ENCODE measurements around the gene IRF1. TPM values are rescaled to one million over a fixed set of nuclear protein-coding genes. Genes with fewer than 3 reads are reported as not detected.

The IRF1 gene
- total and polyA plus RNA-seq, 2 of the 8 experiments (the other 6 are each of a cell fraction or from before 2014, with no cell fraction given): 4.0 to 8.5 TPM

DNA sequence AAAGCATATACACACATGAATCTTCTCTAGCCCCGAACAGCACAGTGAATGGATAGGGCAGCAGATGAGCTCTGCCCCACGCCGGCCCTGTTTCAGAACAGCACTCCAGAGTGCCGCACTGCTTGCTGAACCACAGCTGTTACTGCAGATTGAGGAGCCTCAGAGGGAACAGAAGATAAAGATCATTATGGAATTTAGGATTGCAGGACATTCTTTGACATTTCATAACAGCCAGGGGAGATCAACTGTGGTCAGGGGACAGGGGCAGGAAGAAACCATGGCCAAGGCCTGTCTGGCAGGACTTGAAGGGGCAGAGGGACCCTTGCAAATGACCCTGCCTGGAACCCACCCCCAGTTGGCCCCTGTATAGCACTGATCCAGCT, 20.6 kb downstream of the IRF1 start:
- ChIA-PET CTCF (ENCODE audit: partially characterized antibody) (interaction anchor here (0.8 to 4.3 kb wide), 11 partner anchors 8 to 56 kb away, joined by 3 to 33 read pairs (median 5); no protein-coding TSS in a partner anchor), POLR2A (ENCODE audit: partially characterized antibody) (interaction anchor here (1.3 to 2.6 kb wide), 2 partner anchors 12 to 21 kb away, joined by 4 to 10 read pairs; partner anchors contain the start of gene IRF1)
- no peak overlapping the region for H3K18ac ChIP-seq (ENCODE audit: extremely low read depth, low read length)

More for the DNA sequence above, 20.6 kb downstream of the IRF1 start:
- H2BK12ac ChIP-seq (ENCODE audit: low read depth, low read length): no peak overlapping the region
- no peak overlapping the region for H2BK120ac ChIP-seq (replicated peaks; ENCODE audit: low read depth, low read length)
- no peak overlapping the region for H4K8ac ChIP-seq (ENCODE audit: extremely low read depth, insufficient read depth, low read length)
- FAIRE-seq (no peak), DNase-seq (ENCODE audit: low read depth in 1 of 2, low spot score in 2 of 2) (no peak)
- no peak overlapping the region for H3K56ac ChIP-seq (replicated peaks; ENCODE audit: insufficient read length, low read depth, low read length)
- no peaks in the 10 kb centered on the region for H3K23me2 ChIP-seq (ENCODE audit: low read depth, low read length)
- no peaks in the 10 kb centered on the region for H3K27me3 ChIP-seq (replicated peaks in 1 of 4; ENCODE audit: control insufficient read depth in 3 of 4, extremely low read depth in 1 of 4, insufficient read depth in 3 of 4, low read length in 3 of 4)
- peaks cover under 1 to 10% (median 2%) of the 10 kb centered on the region in 4 experiments; a peak in 5 of 7 replicates for H3K4me1 ChIP-seq (replicated peaks in 1 of 4; ENCODE audit: control insufficient read depth in 3 of 4, insufficient read depth in 4 of 4, low read length in 3 of 4)
- H4K5ac ChIP-seq (ENCODE audit: insufficient read length, low read depth, low read length): no peak overlapping the region
- no peak overlapping the region for H2AFZ ChIP-seq (ENCODE audit: low read length)
- no peak overlapping the region for H2AK5ac ChIP-seq (ENCODE audit: low read depth, low read length)
- WGBS, 2 experiments (ENCODE audit: extremely low coverage in 1 of 2, insufficient coverage in 1 of 2, insufficient read length in 1 of 2, insufficient replicate concordance in 2 of 2, low coverage in 1 of 2, low lambda C conversion rate in 2 of 2, missing lambda C conversion rate in 1 of 2): 86% methylated on average over 4 of the region's 4 CpGs; no CpG with 5 or more reads in 1 of the 2 experiments
- H3K9me3 ChIP-seq (ENCODE audit: insufficient read depth in 2 of 2, low read depth in 1 of 2, low read length in 1 of 2): no peaks in the 10 kb centered on the region
- no peak overlapping the region for H3K4me2 ChIP-seq (ENCODE audit: insufficient read depth in 1 of 2, low read depth in 2 of 2, low read length in 2 of 2)
- no peak overlapping the region for H3K14ac ChIP-seq (ENCODE audit: insufficient read length)
- no peak overlapping the region for H4K91ac ChIP-seq (replicated peaks; ENCODE audit: insufficient read length, low read length)
- H3K79me2 ChIP-seq (ENCODE audit: control insufficient read depth in 1 of 2, insufficient read depth in 2 of 2, low read length in 2 of 2): no peaks in the 10 kb centered on the region
- no peaks in the 10 kb centered on the region for H4K20me1 ChIP-seq (replicated peaks in 1 of 2; ENCODE audit: control insufficient read depth in 1 of 2, insufficient read depth in 2 of 2, low read length in 2 of 2)
- H2BK20ac ChIP-seq (ENCODE audit: low read length): no peak overlapping the region
- H2BK5ac ChIP-seq (ENCODE audit: low read depth, low read length): no peak overlapping the region
- no peak overlapping the region for H3K9ac ChIP-seq (replicated peaks in 1 of 4; ENCODE audit: extremely low read depth in 1 of 4, low read depth in 3 of 4, low read length in 3 of 4)
- H3K23ac ChIP-seq (ENCODE audit: insufficient read length): no peak overlapping the region
- TF ChIP-seq, protein P1, sequence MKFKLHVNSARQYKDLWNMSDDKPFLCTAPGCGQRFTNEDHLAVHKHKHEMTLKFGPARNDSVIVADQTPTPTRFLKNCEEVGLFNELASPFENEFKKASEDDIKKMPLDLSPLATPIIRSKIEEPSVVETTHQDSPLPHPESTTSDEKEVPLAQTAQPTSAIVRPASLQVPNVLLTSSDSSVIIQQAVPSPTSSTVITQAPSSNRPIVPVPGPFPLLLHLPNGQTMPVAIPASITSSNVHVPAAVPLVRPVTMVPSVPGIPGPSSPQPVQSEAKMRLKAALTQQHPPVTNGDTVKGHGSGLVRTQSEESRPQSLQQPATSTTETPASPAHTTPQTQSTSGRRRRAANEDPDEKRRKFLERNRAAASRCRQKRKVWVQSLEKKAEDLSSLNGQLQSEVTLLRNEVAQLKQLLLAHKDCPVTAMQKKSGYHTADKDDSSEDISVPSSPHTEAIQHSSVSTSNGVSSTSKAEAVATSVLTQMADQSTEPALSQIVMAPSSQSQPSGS (IDR thresholded peaks at IDR 0.05; ENCODE audit: low read length): no peak
- TF ChIP-seq, protein P2, sequence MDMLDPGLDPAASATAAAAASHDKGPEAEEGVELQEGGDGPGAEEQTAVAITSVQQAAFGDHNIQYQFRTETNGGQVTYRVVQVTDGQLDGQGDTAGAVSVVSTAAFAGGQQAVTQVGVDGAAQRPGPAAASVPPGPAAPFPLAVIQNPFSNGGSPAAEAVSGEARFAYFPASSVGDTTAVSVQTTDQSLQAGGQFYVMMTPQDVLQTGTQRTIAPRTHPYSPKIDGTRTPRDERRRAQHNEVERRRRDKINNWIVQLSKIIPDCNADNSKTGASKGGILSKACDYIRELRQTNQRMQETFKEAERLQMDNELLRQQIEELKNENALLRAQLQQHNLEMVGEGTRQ (IDR thresholded peaks at IDR 0.05; ENCODE audit: low read length): no peak
- TF ChIP-seq SP2 (IDR thresholded peaks at IDR 0.05; ENCODE audit: low read length): no peak
- H3K79me1 ChIP-seq (ENCODE audit: low read depth, low read length): no peaks in the 10 kb centered on the region
- H3K27ac ChIP-seq (ENCODE audit: low read depth, low read length): no peak overlapping the region
- H3K36me3 ChIP-seq (ENCODE audit: control insufficient read depth in 2 of 4, insufficient read depth in 4 of 4, low read length in 3 of 4): no peaks in the 10 kb centered on the region
- no peak overlapping the region for H3K4me3 ChIP-seq (ENCODE audit: extremely low read depth in 1 of 4, insufficient read depth in 2 of 4, low read depth in 3 of 4, low read length in 4 of 4)
- H2BK15ac ChIP-seq (ENCODE audit: low read length): no peak overlapping the region
- H3K4ac ChIP-seq (replicated peaks; ENCODE audit: insufficient read length, low read depth, low read length): no peak overlapping the region

All from H1 (cell line).